Stomach (tissue), 4 donors: ENCODE data around the gene RNF130.

Experiments used
- POLR2AphosphoS5 ChIP-seq, 3 donors: sonication (generic); formaldehyde crosslinking; IDR thresholded peaks; one replicate each; pipeline ENCODE4 v1.6.1; 2016; ENCODE audit warnings: antibody characterized with exemption in 3 of 3
- TF ChIP-seq, protein P1 (sequence below), 7 experiments: fragments of 450-650 bp in 4 of 7; fragments of 200-600 bp in 3 of 7; sonication (generic) in 3 of 7; IDR thresholded peaks; one replicate each; pipeline ENCODE4 v1.5.1; 2016 to 2019; ENCODE audit warnings: antibody characterized with exemption in 7 of 7, control low read depth in 2 of 7, mild to moderate bottlenecking in 1 of 7

DNA sequence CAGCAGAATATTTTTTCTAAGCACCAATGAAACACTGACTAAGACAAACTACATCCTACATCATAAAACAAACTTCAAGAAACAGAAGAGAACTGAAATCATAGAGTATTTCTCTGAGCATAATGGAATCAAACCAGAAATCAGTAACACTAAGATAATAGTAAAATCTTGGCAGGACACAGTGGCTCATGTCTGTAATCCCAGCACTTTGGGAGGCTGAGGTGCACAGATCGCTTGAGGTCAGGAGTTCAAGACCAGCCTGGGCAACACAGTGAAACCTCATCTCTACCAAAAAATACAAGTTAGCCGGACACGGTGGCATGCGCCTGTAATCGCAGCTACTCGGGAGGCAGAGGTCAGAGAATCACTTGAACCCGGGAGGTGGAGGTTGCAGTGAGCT lies 63.1 kb downstream of the RNF130 start:
- TF ChIP-seq, protein P1, sequence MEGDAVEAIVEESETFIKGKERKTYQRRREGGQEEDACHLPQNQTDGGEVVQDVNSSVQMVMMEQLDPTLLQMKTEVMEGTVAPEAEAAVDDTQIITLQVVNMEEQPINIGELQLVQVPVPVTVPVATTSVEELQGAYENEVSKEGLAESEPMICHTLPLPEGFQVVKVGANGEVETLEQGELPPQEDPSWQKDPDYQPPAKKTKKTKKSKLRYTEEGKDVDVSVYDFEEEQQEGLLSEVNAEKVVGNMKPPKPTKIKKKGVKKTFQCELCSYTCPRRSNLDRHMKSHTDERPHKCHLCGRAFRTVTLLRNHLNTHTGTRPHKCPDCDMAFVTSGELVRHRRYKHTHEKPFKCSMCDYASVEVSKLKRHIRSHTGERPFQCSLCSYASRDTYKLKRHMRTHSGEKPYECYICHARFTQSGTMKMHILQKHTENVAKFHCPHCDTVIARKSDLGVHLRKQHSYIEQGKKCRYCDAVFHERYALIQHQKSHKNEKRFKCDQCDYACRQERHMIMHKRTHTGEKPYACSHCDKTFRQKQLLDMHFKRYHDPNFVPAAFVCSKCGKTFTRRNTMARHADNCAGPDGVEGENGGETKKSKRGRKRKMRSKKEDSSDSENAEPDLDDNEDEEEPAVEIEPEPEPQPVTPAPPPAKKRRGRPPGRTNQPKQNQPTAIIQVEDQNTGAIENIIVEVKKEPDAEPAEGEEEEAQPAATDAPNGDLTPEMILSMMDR (IDR thresholded peaks at IDR 0.05) = no peak
- TF ChIP-seq POLR2AphosphoS5 (IDR thresholded peaks at IDR 0.05) = no peak
